ENCODE measurements around the gene PRDM15. TPM values are rescaled to one million over a fixed set of nuclear protein-coding genes. Genes with fewer than 3 reads are reported as not detected.

The PRDM15 gene
- total RNA-seq, 3 donors from 2014 or later (not counting 1 experiment from before 2014, with no cell fraction given), result 11.4 to 13.5 (median 11.9) TPM

DNA sequence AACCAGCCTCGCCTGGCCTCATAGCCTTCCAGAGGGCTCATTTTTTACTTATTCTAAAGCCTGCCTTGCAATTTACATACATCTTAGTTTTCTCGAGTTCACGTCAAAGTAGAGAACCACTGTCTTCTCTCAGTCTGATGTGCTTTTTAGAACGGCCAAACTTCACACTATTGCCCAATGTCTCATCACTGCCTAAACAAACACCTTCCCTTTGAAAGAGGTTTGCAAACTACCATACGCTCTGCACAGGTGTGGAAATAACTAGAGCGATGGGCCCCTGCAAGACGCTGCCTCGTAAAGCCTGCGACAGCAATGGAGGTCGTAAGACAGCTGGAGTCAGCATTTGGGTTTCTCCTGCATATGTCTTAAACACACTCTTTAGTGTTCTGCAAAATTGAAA lies 22.6 kb downstream of the PRDM15 start:
- Mint-ChIP-seq H3K9me3 (no peaks in the 10 kb centered on the region), H3K36me3 (no peaks in the 10 kb centered on the region), H3K27ac (no peak overlapping the region), H3K27me3 (ENCODE audit: low read depth in 2 of 2) (no peaks in the 10 kb centered on the region), H3K4me1 (no peaks in the 10 kb centered on the region), H3K4me3 (no peak overlapping the region)
- no peak for TF ChIP-seq CTCF (IDR thresholded peaks at IDR 0.05)
- H3K4me1 ChIP-seq (ENCODE audit: control insufficient read depth, insufficient read depth, low read length), result no peaks in the 10 kb centered on the region
- H3K36me3 ChIP-seq (ENCODE audit: control insufficient read depth, insufficient read depth, low read length), result peaks cover 36% of the 10 kb centered on the region
- ATAC-seq (no peak), DNase-seq (no peak)
- no peak overlapping the region for H3K27ac ChIP-seq (ENCODE audit: low read length)
- H3K4me3 ChIP-seq (ENCODE audit: low read length), result no peak overlapping the region
- WGBS (ENCODE audit: insufficient coverage), result 97% methylated on average over 10 of the region's 10 CpGs
- H3K27me3 ChIP-seq (ENCODE audit: control insufficient read depth, insufficient read depth, low read length), result no peaks in the 10 kb centered on the region
- no peaks in the 10 kb centered on the region for H3K9me3 ChIP-seq (ENCODE audit: control insufficient read depth, insufficient read depth, low read length)
- intact Hi-C loops (cut with micrococcal nuclease), result no loop called here

DNA sequence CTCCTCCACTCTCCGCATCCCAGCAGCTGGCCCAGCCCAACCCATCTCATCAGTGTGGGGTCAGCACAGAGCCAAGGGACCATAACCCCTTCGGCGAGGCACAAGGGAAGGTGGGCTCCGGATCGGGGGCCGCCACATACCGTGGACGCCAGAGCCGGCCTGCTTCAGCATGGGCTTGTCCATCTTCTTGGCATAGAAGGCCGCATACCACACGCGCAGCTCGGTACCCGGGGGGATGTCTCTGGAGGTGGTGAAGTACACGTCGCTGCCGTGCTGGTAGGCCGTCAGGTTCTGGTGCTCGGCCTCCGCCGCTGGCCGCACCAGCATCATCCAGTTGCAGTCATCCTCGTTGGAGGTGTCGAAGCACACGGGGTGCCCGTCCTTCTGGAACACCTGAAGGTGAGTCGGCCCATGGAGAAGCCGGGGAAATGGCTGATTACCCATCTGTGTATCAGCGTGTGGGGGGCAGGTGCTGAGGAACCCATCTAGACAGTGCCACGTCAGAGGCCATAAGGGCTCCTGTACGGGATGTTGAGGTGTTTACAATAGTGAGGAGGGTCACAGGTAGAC lies 24.6 kb downstream of the PRDM15 start:
- Histone ChIP-seq H3K4me3 (ENCODE audit: low read length) (no peak overlapping the region), H3K4me1 (ENCODE audit: control insufficient read depth, insufficient read depth, low read length) (no peaks in the 10 kb centered on the region), H3K27ac (ENCODE audit: low read length) (no peak overlapping the region), H3K27me3 (ENCODE audit: control insufficient read depth, insufficient read depth, low read length) (no peaks in the 10 kb centered on the region), H3K36me3 (ENCODE audit: control insufficient read depth, insufficient read depth, low read length) (peaks cover 35% of the 10 kb centered on the region), H3K9me3 (ENCODE audit: control insufficient read depth, insufficient read depth, low read length) (no peaks in the 10 kb centered on the region)
- intact Hi-C loops (cut with micrococcal nuclease), result no loop called here
- ATAC-seq (peak in 1 of 3 donors; percentile 29), DNase-seq (no peak)
- no peaks in the 10 kb centered on the region for H3K27me3 Mint-ChIP-seq (ENCODE audit: low read depth in 2 of 2)
- H3K9me3 Mint-ChIP-seq, result no peaks in the 10 kb centered on the region
- no peak overlapping the region for H3K27ac Mint-ChIP-seq
- no peak overlapping the region for H3K4me3 Mint-ChIP-seq
- TF ChIP-seq CTCF (IDR thresholded peaks at IDR 0.05), result no peak
- no peaks in the 10 kb centered on the region for H3K4me1 Mint-ChIP-seq
- 97% methylated on average over 31 of the region's 31 CpGs for WGBS (ENCODE audit: insufficient coverage)
- H3K36me3 Mint-ChIP-seq, result no peaks in the 10 kb centered on the region

GRCh38 chr21:41852929-41853320 lies 26.2 kb downstream of the PRDM15 start:
- Mint-ChIP-seq H3K27ac (no peak overlapping the region), H3K27me3 (ENCODE audit: low read depth in 2 of 2) (no peaks in the 10 kb centered on the region), H3K36me3 (no peaks in the 10 kb centered on the region), H3K4me3 (no peak overlapping the region), H3K4me1 (no peaks in the 10 kb centered on the region), H3K9me3 (no peaks in the 10 kb centered on the region)
- DNase-seq (no peak), ATAC-seq (no peak)
- no peaks in the 10 kb centered on the region for H3K4me1 ChIP-seq (ENCODE audit: control insufficient read depth, insufficient read depth, low read length)
- TF ChIP-seq CTCF (IDR thresholded peaks at IDR 0.05), result no peak
- no peaks in the 10 kb centered on the region for H3K27me3 ChIP-seq (ENCODE audit: control insufficient read depth, insufficient read depth, low read length)
- intact Hi-C loops (cut with micrococcal nuclease), result no loop called here
- no peak overlapping the region for H3K27ac ChIP-seq (ENCODE audit: low read length)
- H3K9me3 ChIP-seq (ENCODE audit: control insufficient read depth, insufficient read depth, low read length), result no peaks in the 10 kb centered on the region
- no peak overlapping the region for H3K4me3 ChIP-seq (ENCODE audit: low read length)
- H3K36me3 ChIP-seq (ENCODE audit: control insufficient read depth, insufficient read depth, low read length), result peaks cover 34% of the 10 kb centered on the region
- WGBS (ENCODE audit: insufficient coverage), result 96% methylated on average over 8 of the region's 9 CpGs
